HG03575 (cell line): Measurements from ENCODE around the gene SCTR.

Source experiments
- ATAC-seq: cut with Tn5 transposase; IDR thresholded peaks from one replicate; pipeline ENCODE4 v1.9.1; 2021; ENCODE audit not compliant: unreplicated experiment, insufficient number of reproducible peaks, low FRiP score; ENCODE audit errors: extremely low read depth

Gene SCTR

GRCh38 chr2:119461811-119462210, 62.5 kb downstream of the SCTR start:
- ATAC-seq: no peak

GRCh38 chr2:119460076-119460475, 64.2 kb downstream of the SCTR start:
- no peak for ATAC-seq

- ATAC-seq: no peak
These were observed 69.1 kb downstream of the SCTR start for GRCh38 chr2:119455066-119455718.

GRCh38 chr2:119453972-119454593, 70.2 kb downstream of the SCTR start:
- ATAC-seq: no peak

GRCh38 chr2:119451336-119452050, 72.8 kb downstream of the SCTR start:
- ATAC-seq: no peak

- no peak for ATAC-seq
These were observed 74.8 kb downstream of the SCTR start for GRCh38 chr2:119449521-119449920.

- ATAC-seq: no peak
These were observed 75.7 kb downstream of the SCTR start for GRCh38 chr2:119448427-119449141.

GRCh38 chr2:119446037-119446436, 78.2 kb downstream of the SCTR start:
- no peak for ATAC-seq

- ATAC-seq: no peak
These were observed 81.4 kb downstream of the SCTR start for GRCh38 chr2:119442850-119443249.

- no peak for ATAC-seq
These were observed 82.1 kb downstream of the SCTR start for GRCh38 chr2:119442226-119442619.

- ATAC-seq: no peak
These were observed 82.7 kb downstream of the SCTR start for GRCh38 chr2:119441376-119442225.

GRCh38 chr2:119440873-119441272, 83.4 kb downstream of the SCTR start:
- no peak for ATAC-seq

GRCh38 chr2:119440501-119440870, 83.8 kb downstream of the SCTR start:
- no peak for ATAC-seq

GRCh38 chr2:119439574-119440500, 84.4 kb downstream of the SCTR start:
- no peak for ATAC-seq

- ATAC-seq: no peak
These were observed 85.5 kb downstream of the SCTR start for GRCh38 chr2:119438726-119439284.

GRCh38 chr2:119438128-119438656, 86.1 kb downstream of the SCTR start:
- ATAC-seq: no peak

- ATAC-seq: no peak
These were observed 87.1 kb downstream of the SCTR start for GRCh38 chr2:119436993-119437772.
